Mesenchymal stem cell (in vitro differentiated cells and primary cell): ENCODE data around the gene COL6A5.

Source experiments
- DNase-seq: peaks from one replicate; pipeline ENCODE4 v3.0.0-alpha.2; 2013
- H2AFZ ChIP-seq: one replicate; pipeline ENCODE4 v1.6.1; 2013; ENCODE audit warnings: low read depth, mild to moderate bottlenecking, control low read depth, inconsistent platforms, low read length, moderate library complexity
- H2AK5ac ChIP-seq: 2 replicates; pipeline ENCODE4 v1.6.1; 2013; ENCODE audit warnings: low read length, moderate library complexity, mild to moderate bottlenecking, inconsistent platforms; ENCODE audit not compliant: severe bottlenecking
- H2BK120ac ChIP-seq: one replicate; pipeline ENCODE4 v1.6.1; 2013; ENCODE audit warnings: low read depth, mild to moderate bottlenecking, inconsistent platforms, low read length, moderate library complexity
- H2BK12ac ChIP-seq, 2 experiments: one replicate each; pipeline ENCODE4 v1.6.1; 2013; ENCODE audit warnings: inconsistent platforms in 2 of 2, low read length in 2 of 2, mild to moderate bottlenecking in 2 of 2, moderate library complexity in 2 of 2, control low read depth in 1 of 2
- H2BK15ac ChIP-seq: one replicate; pipeline ENCODE4 v1.6.1; 2013; ENCODE audit warnings: mild to moderate bottlenecking, low read depth, inconsistent platforms; ENCODE audit not compliant: poor library complexity, severe bottlenecking
- H2BK5ac ChIP-seq: 2 replicates; pipeline ENCODE4 v1.6.1; 2013; ENCODE audit warnings: low read depth, mild to moderate bottlenecking, low read length, control low read depth, inconsistent platforms; ENCODE audit not compliant: poor library complexity, severe bottlenecking
- H3K14ac ChIP-seq, 2 experiments: one replicate each; pipeline ENCODE4 v1.6.1; 2013; ENCODE audit warnings: inconsistent platforms in 2 of 2, low read length in 2 of 2, control low read depth in 1 of 2, mild to moderate bottlenecking in 1 of 2, moderate library complexity in 1 of 2
- H3K18ac ChIP-seq, 2 experiments: one replicate each; pipeline ENCODE4 v1.6.1; 2013; ENCODE audit warnings: inconsistent platforms in 2 of 2, low read length in 2 of 2, control low read depth in 1 of 2, low read depth in 1 of 2, mild to moderate bottlenecking in 1 of 2
- H3K23ac ChIP-seq, 2 experiments: one replicate each; pipeline ENCODE4 v1.6.1; 2013; ENCODE audit warnings: inconsistent platforms in 2 of 2, low read length in 2 of 2, mild to moderate bottlenecking in 2 of 2, moderate library complexity in 2 of 2, control low read depth in 1 of 2
- H3K27ac ChIP-seq: 2 replicates; pipeline ENCODE4 v1.5.1; 2013; ENCODE audit warnings: mild to moderate bottlenecking, moderate library complexity, low read length, control low read depth, inconsistent platforms; ENCODE audit not compliant: poor library complexity, severe bottlenecking
- H3K27me3 ChIP-seq, 2 experiments: 2 replicates each; pipeline versions ENCODE4 v1.6.1 to v1.7.0; 2013; ENCODE audit warnings: low read length in 2 of 2, mild to moderate bottlenecking in 2 of 2, moderate library complexity in 2 of 2, control low read depth in 1 of 2, inconsistent platforms in 1 of 2; ENCODE audit not compliant: control insufficient read depth in 1 of 2, insufficient read depth in 1 of 2
- H3K36me3 ChIP-seq, 2 experiments: 2 replicates each; pipeline versions ENCODE4 v1.6.1 to v1.7.0; 2013; ENCODE audit warnings: low read length in 2 of 2, control low read depth in 1 of 2, inconsistent platforms in 1 of 2, low read depth in 1 of 2, mild to moderate bottlenecking in 1 of 2; ENCODE audit not compliant: insufficient read depth in 2 of 2, control insufficient read depth in 1 of 2
- H3K4ac ChIP-seq, 2 experiments: one replicate each; pipeline ENCODE4 v1.6.1; 2013; ENCODE audit warnings: inconsistent platforms in 2 of 2, low read length in 2 of 2, mild to moderate bottlenecking in 2 of 2, moderate library complexity in 2 of 2, control low read depth in 1 of 2, low read depth in 1 of 2
- H3K4me1 ChIP-seq: 2 replicates; pipeline ENCODE4 v1.6.1; 2013; ENCODE audit warnings: low read depth, low read length, control low read depth; ENCODE audit not compliant: control insufficient read depth, insufficient read depth
- H3K4me2 ChIP-seq: 2 replicates; pipeline ENCODE4 v1.6.1; 2013; ENCODE audit warnings: low read length, mild to moderate bottlenecking, inconsistent platforms; ENCODE audit not compliant: poor library complexity, severe bottlenecking
- H3K4me3 ChIP-seq, 2 experiments: 2 replicates each; pipeline versions ENCODE4 v1.5.1 to v1.7.0; 2013; ENCODE audit warnings: low read length in 2 of 2, mild to moderate bottlenecking in 2 of 2, control low read depth in 1 of 2, low read depth in 1 of 2; ENCODE audit not compliant: insufficient read depth in 1 of 2
- H3K79me1 ChIP-seq: replicated peaks from 2 replicates; pipeline ENCODE4 v1.6.1; 2013; ENCODE audit warnings: mild to moderate bottlenecking, control low read depth, low read length, inconsistent platforms; ENCODE audit not compliant: poor library complexity, severe bottlenecking
- H3K9ac ChIP-seq: 2 replicates; pipeline ENCODE4 v1.7.0; 2013; ENCODE audit warnings: mild to moderate bottlenecking, low read length, moderate library complexity
- H3K9me3 ChIP-seq: 2 replicates; pipeline ENCODE4 v1.7.0; 2013; ENCODE audit warnings: mild to moderate bottlenecking, low read length; ENCODE audit not compliant: control insufficient read depth
- H4K8ac ChIP-seq: one replicate; pipeline ENCODE4 v1.6.1; 2013; ENCODE audit warnings: inconsistent platforms, mild to moderate bottlenecking, low read length, moderate library complexity
- H4K91ac ChIP-seq: one replicate; pipeline ENCODE4 v1.6.1; 2013; ENCODE audit warnings: mild to moderate bottlenecking, low read length, inconsistent platforms
- WGBS: methylation state at CpG from one replicate; pipeline ENCODE4 v1.1.7; 2013; ENCODE audit warnings: mixed read lengths; 5-methylcytosine and 5-hydroxymethylcytosine counted together

The COL6A5 gene

GRCh38 chr3:130480736-130481135, 135.3 kb downstream of the COL6A5 start:
- Histone ChIP-seq H2BK15ac (no peak overlapping the region), H3K79me1 (no peaks in the 10 kb centered on the region), H3K4ac (no peak overlapping the region), H2BK120ac (no peak overlapping the region), H3K4me1 (no peaks in the 10 kb centered on the region), H3K27ac (no peak overlapping the region), H3K4me2 (no peak overlapping the region), H3K9me3 (peaks cover 4% of the 10 kb centered on the region), H3K9ac (peak overlapping the region; percentile 45), H3K27me3 (no peaks in the 10 kb centered on the region), H3K36me3 (no peaks in the 10 kb centered on the region), H3K23ac (no peak overlapping the region), H3K14ac (no peak overlapping the region), H4K91ac (no peak overlapping the region), H2AK5ac (no peak overlapping the region), H2BK12ac (no peak overlapping the region), H3K18ac (no peak overlapping the region), H3K4me3 (no peak overlapping the region), H2BK5ac (no peak overlapping the region), H2AFZ (no peak overlapping the region), H4K8ac (no peak overlapping the region)
- WGBS: no CpG with 5 or more reads among the region's 4 CpGs
- peak; percentile 16 for DNase-seq

- H3K4ac ChIP-seq: no peak overlapping the region
- no peak overlapping the region for H3K27ac ChIP-seq
- peak overlapping the region; percentile 62 for H3K9ac ChIP-seq
- H3K9me3 ChIP-seq: no peaks in the 10 kb centered on the region
- H2BK5ac ChIP-seq: no peak overlapping the region
- no peak overlapping the region for H2BK15ac ChIP-seq
- DNase-seq: no peak
- H2AFZ ChIP-seq: no peak overlapping the region
- no peak overlapping the region for H2BK12ac ChIP-seq
- no peak overlapping the region for H4K91ac ChIP-seq
- H3K79me1 ChIP-seq: no peaks in the 10 kb centered on the region
- no peak overlapping the region for H3K4me3 ChIP-seq
- H3K27me3 ChIP-seq: no peaks in the 10 kb centered on the region
- peaks cover 1% of the 10 kb centered on the region for H3K4me1 ChIP-seq
- H3K4me2 ChIP-seq: no peak overlapping the region
- no peak overlapping the region for H2BK120ac ChIP-seq
- H3K14ac ChIP-seq: no peak overlapping the region
- no CpG with 5 or more reads among the region's 1 CpG for WGBS
- no peak overlapping the region for H2AK5ac ChIP-seq
- no peak overlapping the region for H4K8ac ChIP-seq
- H3K23ac ChIP-seq: no peak overlapping the region
- H3K18ac ChIP-seq: no peak overlapping the region
- H3K36me3 ChIP-seq: no peaks in the 10 kb centered on the region
Observed at GRCh38 chr3:130488288-130488687, 142.8 kb downstream of the COL6A5 start.

- Histone ChIP-seq H3K4me3 (no peak overlapping the region), H3K36me3 (no peaks in the 10 kb centered on the region), H3K9ac (peak overlapping the region; percentile 62), H2BK5ac (no peak overlapping the region), H3K27me3 (no peaks in the 10 kb centered on the region), H3K23ac (no peak overlapping the region), H3K4me2 (no peak overlapping the region), H3K14ac (no peak overlapping the region), H3K4me1 (peaks cover 1% of the 10 kb centered on the region), H2BK12ac (no peak overlapping the region), H2BK120ac (no peak overlapping the region), H4K91ac (no peak overlapping the region), H2AFZ (no peak overlapping the region), H3K18ac (no peak overlapping the region), H3K79me1 (no peaks in the 10 kb centered on the region), H2AK5ac (no peak overlapping the region), H3K9me3 (no peaks in the 10 kb centered on the region), H2BK15ac (no peak overlapping the region), H4K8ac (no peak overlapping the region), H3K27ac (no peak overlapping the region), H3K4ac (no peak overlapping the region)
- no peak for DNase-seq
- WGBS: no CpG with 5 or more reads among the region's 2 CpGs
Observed at GRCh38 chr3:130488769-130489450, 143.4 kb downstream of the COL6A5 start.

GRCh38 chr3:130490241-130490640, 144.8 kb downstream of the COL6A5 start:
- H3K4ac ChIP-seq: no peak overlapping the region
- H2AK5ac ChIP-seq: no peak overlapping the region
- peaks cover 1% of the 10 kb centered on the region for H3K4me1 ChIP-seq
- peak overlapping the region; percentile 59 for H3K9ac ChIP-seq
- DNase-seq: no peak
- no peak overlapping the region for H2AFZ ChIP-seq
- no peak overlapping the region for H3K14ac ChIP-seq
- H3K23ac ChIP-seq: no peak overlapping the region
- no peak overlapping the region for H4K91ac ChIP-seq
- no peaks in the 10 kb centered on the region for H3K9me3 ChIP-seq
- H3K4me2 ChIP-seq: no peak overlapping the region
- no peak overlapping the region for H3K4me3 ChIP-seq
- H4K8ac ChIP-seq: no peak overlapping the region
- no peak overlapping the region for H2BK5ac ChIP-seq
- no peaks in the 10 kb centered on the region for H3K36me3 ChIP-seq
- H2BK120ac ChIP-seq: no peak overlapping the region
- no peak overlapping the region for H2BK15ac ChIP-seq
- H3K27ac ChIP-seq: no peak overlapping the region
- H3K27me3 ChIP-seq: no peaks in the 10 kb centered on the region
- H2BK12ac ChIP-seq: no peak overlapping the region
- WGBS: no CpG with 5 or more reads among the region's 1 CpG
- H3K79me1 ChIP-seq: no peaks in the 10 kb centered on the region
- no peak overlapping the region for H3K18ac ChIP-seq
